Activated B cell treated with CpG ODN at 0.5 μM for 24 hours (primary cell): ENCODE results near the gene KIF21B. TPM values are rescaled to one million over a fixed set of nuclear protein-coding genes. Genes with fewer than 3 reads are reported as not detected.

Experiments used
- ATAC-seq: fragments of 200-7000 bp; cut with Tn5 transposase; one replicate; pipeline ENCODE4 v1.10.0; 2021; ENCODE audit warnings: low read depth, mild to moderate bottlenecking, moderate library complexity
- CTCF ChIA-PET: fragments of 350-600 bp; sonication (Branson Sonifier 250); formaldehyde crosslinking; loops from one replicate; lab custom pipeline; 2021; ENCODE audit warnings: antibody characterized with exemption; lab: Charles Lee
- POLR2A ChIA-PET: fragments of 350-600 bp; sonication (Branson Sonifier 250); formaldehyde crosslinking; loops from one replicate; lab custom pipeline; 2021; ENCODE audit warnings: antibody characterized with exemption; lab: Charles Lee
- DNase-seq: peaks from one replicate; pipeline ENCODE4 v3.0.0; 2022
- H3K27ac Mint-ChIP-seq: one replicate; pipeline ENCODE4 v1.8.0; 2020; ENCODE audit warnings: mixed read lengths
- H3K27me3 Mint-ChIP-seq: one replicate; pipeline ENCODE4 v1.8.0; 2021; ENCODE audit warnings: mixed read lengths
- H3K36me3 Mint-ChIP-seq: one replicate; pipeline ENCODE4 v1.8.0; 2021; ENCODE audit warnings: low read depth, mixed read lengths
- H3K4me1 Mint-ChIP-seq: one replicate; pipeline ENCODE4 v1.8.0; 2021; ENCODE audit warnings: mixed read lengths
- H3K4me3 Mint-ChIP-seq: one replicate; pipeline ENCODE4 v1.8.0; 2020; ENCODE audit warnings: mild to moderate bottlenecking, mixed read lengths
- H3K9me3 Mint-ChIP-seq: one replicate; pipeline ENCODE4 v1.8.0; 2020; ENCODE audit warnings: mixed read lengths
- CTCF ChIP-seq: fragments of 200-600 bp; IDR thresholded peaks from one replicate; pipeline ENCODE4 v1.8.0; 2022; ENCODE audit warnings: antibody characterized with exemption, mild to moderate bottlenecking
- intact Hi-C: fragments of 100-400 bp; cut with micrococcal nuclease; formaldehyde crosslinking; loops from one replicate; pipeline ENCODE4 v1.15.1; 2024
- total RNA-seq: library from RNA; stranded (reverse); gene quantifications from 2 replicates; pipeline ENCODE4 v1.2.3, GENCODE V29; 2022

Gene KIF21B
- total RNA-seq, 1 donor from 2014 or later, result 31.8 TPM

GRCh38 chr1:201068976-201069375 is 45.5 kb upstream of the KIF21B start:
- TF ChIP-seq CTCF, result no peak
- H3K9me3 Mint-ChIP-seq, result no peaks in the 10 kb centered on the region
- ChIA-PET CTCF (no interaction called here), POLR2A (no interaction called here)
- no peak overlapping the region for H3K27ac Mint-ChIP-seq
- no peaks in the 10 kb centered on the region for H3K36me3 Mint-ChIP-seq
- intact Hi-C loops, result no loop called here
- peaks cover 15% of the 10 kb centered on the region for H3K27me3 Mint-ChIP-seq
- no peak for DNase-seq
- no peak for ATAC-seq
- no peak overlapping the region for H3K4me3 Mint-ChIP-seq
- H3K4me1 Mint-ChIP-seq, result no peaks in the 10 kb centered on the region

GRCh38 chr1:201066986-201067385 is 43.5 kb upstream of the KIF21B start:
- Mint-ChIP-seq H3K27me3 (peaks cover 16% of the 10 kb centered on the region), H3K36me3 (no peaks in the 10 kb centered on the region), H3K4me1 (no peaks in the 10 kb centered on the region), H3K9me3 (no peaks in the 10 kb centered on the region), H3K4me3 (no peak overlapping the region), H3K27ac (no peak overlapping the region)
- ChIA-PET CTCF (interaction anchor here (1.1 kb wide), 1 partner anchor 23 kb away, joined by 3 read pairs; no protein-coding TSS in a partner anchor), POLR2A (no interaction called here)
- ATAC-seq (no peak), DNase-seq (no peak)
- TF ChIP-seq CTCF, result no peak
- intact Hi-C loops, result no loop called here

GRCh38 chr1:201065686-201066085 is 42.2 kb upstream of the KIF21B start:
- Mint-ChIP-seq H3K36me3 (no peaks in the 10 kb centered on the region), H3K27ac (no peak overlapping the region), H3K4me3 (no peak overlapping the region), H3K9me3 (no peaks in the 10 kb centered on the region), H3K27me3 (peaks cover 16% of the 10 kb centered on the region), H3K4me1 (no peaks in the 10 kb centered on the region)
- DNase-seq, result no peak
- TF ChIP-seq CTCF, result no peak
- CTCF ChIA-PET, result interaction anchor here (1.0 kb wide), 1 partner anchor 444 kb away, joined by 3 read pairs; no protein-coding TSS in a partner anchor
- intact Hi-C loops, result no loop called here
- POLR2A ChIA-PET, result no interaction called here
- no peak for ATAC-seq

GRCh38 chr1:201064806-201065205 is 41.3 kb upstream of the KIF21B start:
- no peaks in the 10 kb centered on the region for H3K4me1 Mint-ChIP-seq
- ChIA-PET POLR2A (no interaction called here), CTCF (interaction anchor here (1.0 kb wide), 1 partner anchor 443 kb away, joined by 3 read pairs; no protein-coding TSS in a partner anchor)
- H3K36me3 Mint-ChIP-seq, result no peaks in the 10 kb centered on the region
- no peak overlapping the region for H3K4me3 Mint-ChIP-seq
- H3K27ac Mint-ChIP-seq, result no peak overlapping the region
- intact Hi-C loops, result no loop called here
- no peak for DNase-seq
- peaks cover 16% of the 10 kb centered on the region for H3K27me3 Mint-ChIP-seq
- no peak for ATAC-seq
- no peak for TF ChIP-seq CTCF
- no peaks in the 10 kb centered on the region for H3K9me3 Mint-ChIP-seq

- no peak for DNase-seq
- POLR2A ChIA-PET, result no interaction called here
- no peak overlapping the region for H3K27ac Mint-ChIP-seq
- no peak for ATAC-seq
- H3K4me1 Mint-ChIP-seq, result peaks cover 1% of the 10 kb centered on the region
- TF ChIP-seq CTCF, result no peak
- no peaks in the 10 kb centered on the region for H3K9me3 Mint-ChIP-seq
- intact Hi-C loops, result no loop called here
- CTCF ChIA-PET, result no interaction called here
- no peaks in the 10 kb centered on the region for H3K36me3 Mint-ChIP-seq
- no peak overlapping the region for H3K4me3 Mint-ChIP-seq
- peaks cover 13% of the 10 kb centered on the region for H3K27me3 Mint-ChIP-seq
Measured at GRCh38 chr1:201063145-201063544, 39.6 kb upstream of the KIF21B start.
